WI38 (cell line): ENCODE results near the gene ANKRD13C.

Source experiments
- H3K4me3 ChIP-seq: 2 replicates; pipeline ENCODE4 v1.5.1; 2011; ENCODE audit warnings: low read depth, mild to moderate bottlenecking, control low read depth, low read length
- TF ChIP-seq, protein P1 (sequence below): IDR thresholded peaks from 2 replicates; pipeline ENCODE4 v1.5.1; 2012; ENCODE audit warnings: low read depth, mild to moderate bottlenecking, control low read depth, low read length

The ANKRD13C gene

DNA sequence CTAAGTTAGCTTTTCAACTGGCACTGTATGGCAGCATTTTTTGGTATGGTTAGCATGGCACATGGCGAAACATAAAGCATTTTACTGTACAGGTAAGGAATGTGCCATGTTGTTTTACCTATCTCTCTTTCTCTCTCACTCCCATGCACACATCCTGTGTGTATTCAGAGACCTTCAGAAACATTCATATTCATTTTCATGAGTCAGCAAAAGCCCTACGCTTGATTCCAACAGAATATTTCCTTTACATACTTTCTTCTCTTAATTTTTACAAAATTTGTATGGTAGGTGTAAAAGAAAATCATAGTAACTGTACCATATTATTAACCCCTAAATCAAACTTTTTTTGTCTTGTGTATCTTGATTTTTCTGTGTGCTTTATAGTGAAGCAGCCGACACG lies 123.0 kb downstream of the ANKRD13C start:
- TF ChIP-seq, protein P1, sequence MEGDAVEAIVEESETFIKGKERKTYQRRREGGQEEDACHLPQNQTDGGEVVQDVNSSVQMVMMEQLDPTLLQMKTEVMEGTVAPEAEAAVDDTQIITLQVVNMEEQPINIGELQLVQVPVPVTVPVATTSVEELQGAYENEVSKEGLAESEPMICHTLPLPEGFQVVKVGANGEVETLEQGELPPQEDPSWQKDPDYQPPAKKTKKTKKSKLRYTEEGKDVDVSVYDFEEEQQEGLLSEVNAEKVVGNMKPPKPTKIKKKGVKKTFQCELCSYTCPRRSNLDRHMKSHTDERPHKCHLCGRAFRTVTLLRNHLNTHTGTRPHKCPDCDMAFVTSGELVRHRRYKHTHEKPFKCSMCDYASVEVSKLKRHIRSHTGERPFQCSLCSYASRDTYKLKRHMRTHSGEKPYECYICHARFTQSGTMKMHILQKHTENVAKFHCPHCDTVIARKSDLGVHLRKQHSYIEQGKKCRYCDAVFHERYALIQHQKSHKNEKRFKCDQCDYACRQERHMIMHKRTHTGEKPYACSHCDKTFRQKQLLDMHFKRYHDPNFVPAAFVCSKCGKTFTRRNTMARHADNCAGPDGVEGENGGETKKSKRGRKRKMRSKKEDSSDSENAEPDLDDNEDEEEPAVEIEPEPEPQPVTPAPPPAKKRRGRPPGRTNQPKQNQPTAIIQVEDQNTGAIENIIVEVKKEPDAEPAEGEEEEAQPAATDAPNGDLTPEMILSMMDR, result no peak
- no peak overlapping the region for H3K4me3 ChIP-seq

DNA sequence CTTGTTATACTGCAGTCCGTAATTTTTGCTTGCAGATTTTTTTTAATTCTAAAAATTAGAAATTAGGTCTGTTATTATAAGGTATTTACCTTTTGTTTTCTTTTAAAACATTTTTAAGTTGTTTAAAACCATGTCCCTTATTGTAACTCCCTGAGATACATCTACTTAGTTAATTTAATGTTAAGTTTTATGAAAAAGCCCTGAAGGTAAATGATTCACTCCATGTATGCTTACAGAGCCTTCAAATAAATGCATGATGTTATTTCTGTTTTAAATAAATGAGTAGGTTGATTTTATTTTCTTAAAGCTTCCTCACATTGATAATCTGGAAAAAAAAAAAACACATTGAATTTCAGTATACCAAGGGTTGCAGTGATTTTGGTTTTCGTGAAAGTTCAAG lies 125.9 kb downstream of the ANKRD13C start:
- H3K4me3 ChIP-seq, result no peak overlapping the region
- TF ChIP-seq, protein P1, result no peak

DNA sequence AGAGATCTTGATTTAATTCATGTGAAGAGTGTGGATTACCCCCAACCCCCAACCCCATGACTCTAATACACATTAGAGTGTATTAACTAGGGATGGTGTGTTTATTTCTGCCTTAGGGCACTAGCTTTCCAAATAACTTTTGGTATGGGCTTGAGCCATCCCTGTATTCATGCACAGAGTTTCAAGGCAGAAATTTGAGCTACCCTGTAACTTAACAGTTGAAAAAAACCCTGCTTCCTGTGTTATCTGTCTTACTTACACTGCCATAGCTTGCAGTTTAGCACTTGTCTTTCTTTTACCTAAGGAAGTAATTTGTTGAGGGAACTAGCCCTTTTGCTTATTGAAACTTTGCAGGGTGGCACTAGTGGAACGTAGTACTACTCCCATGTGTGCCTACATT lies 127.1 kb downstream of the ANKRD13C start:
- TF ChIP-seq, protein P1, result no peak
- no peak overlapping the region for H3K4me3 ChIP-seq

DNA sequence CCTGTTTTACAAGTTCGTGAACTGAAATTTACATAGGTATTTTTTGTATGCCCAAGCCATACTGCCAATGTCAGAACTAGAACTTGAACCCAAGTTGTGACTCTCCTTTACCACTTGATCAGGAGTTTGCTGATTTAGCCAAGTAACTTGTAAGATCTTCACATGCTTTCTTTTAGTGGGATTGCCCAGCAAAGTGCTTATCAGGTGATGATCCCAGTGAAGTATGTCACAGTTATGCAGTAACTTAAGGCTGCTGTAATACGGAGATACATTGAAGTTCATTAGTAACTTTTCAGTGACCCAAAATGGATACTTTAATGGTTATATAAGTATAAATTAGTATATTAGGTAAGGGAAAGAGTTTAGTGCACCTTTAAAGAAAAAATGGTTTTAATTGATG lies 129.6 kb downstream of the ANKRD13C start:
- TF ChIP-seq, protein P1, result no peak

DNA sequence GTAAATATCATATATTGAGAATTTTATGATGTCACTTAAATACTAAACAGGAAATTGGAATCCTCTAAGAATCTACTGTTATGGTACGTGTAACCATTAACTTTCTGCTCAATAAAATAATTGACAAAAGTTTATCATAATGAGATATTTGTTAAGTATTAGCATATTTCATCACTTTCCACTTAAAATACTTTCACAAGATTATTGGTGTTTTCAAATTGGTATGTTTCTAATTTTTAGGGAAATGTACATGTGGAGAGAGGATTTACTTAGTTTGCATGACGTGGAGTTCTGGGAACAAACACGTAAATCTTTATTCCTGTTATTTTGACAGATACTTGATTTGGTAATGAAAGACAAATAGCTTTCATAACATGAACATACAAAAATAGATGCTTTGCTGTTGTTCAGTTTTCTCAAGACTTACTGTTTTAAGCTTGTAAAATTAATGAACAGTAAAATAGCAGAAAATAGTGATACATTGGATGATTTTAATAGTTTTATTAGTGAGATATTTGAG lies 131.7 kb downstream of the ANKRD13C start:
- H3K4me3 ChIP-seq, result peak overlapping the region; percentile 83
- TF ChIP-seq, protein P1, result no peak

More for the DNA sequence above, 129.6 kb downstream of the ANKRD13C start:
- H3K4me3 ChIP-seq, result no peak overlapping the region

DNA sequence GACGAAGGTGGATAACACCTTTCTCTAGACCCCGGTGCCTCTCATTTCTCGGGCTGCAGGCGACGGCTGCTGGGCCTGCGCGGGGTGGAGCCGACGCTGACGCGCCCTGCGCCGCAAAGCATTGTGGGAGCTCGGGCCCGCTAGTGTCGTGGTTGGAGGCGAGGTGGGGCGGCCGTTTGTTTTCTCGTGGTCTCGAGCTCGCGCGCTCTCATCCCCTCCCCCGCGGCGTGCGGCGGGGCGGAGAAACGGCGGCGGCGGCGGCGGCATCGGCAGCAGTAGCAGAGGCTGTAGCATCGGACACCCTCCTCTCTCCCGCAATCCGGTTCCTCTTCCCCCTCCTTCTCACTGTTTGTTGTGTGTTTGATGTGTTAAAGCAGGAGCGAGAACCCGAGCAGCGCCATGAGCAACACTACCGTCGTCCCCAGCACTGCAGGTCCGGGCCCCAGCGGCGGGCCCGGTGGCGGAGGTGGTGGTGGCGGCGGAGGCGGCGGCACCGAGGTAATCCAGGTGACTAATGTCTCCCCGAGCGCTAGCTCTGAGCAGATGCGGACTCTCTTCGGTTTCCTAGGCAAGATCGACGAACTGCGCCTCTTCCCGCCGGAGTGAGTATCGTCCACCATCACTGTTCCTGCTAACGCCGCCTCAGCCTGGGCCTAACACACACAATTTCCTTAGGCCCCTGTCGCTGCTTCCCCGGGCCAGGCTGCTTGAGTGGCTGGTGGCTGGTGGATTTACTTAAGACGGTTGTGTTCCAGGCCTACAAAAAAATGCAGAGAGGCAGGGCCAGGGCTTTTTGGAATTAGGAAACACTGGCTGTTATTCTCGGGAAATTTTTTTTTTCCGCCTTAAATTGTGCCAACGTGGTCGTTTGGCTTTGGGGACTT lies 133.0 kb downstream of the ANKRD13C start, which contains the start of gene SRSF11:
TSS of gene SRSF11 (plus strand) at position 143 of the 884 bp plus-strand sequence. CDS start at position 400, 257 bp downstream.
- peak within 1 kb of the TSS; percentile 83 for H3K4me3 ChIP-seq
- TF ChIP-seq, protein P1, result no peak

DNA sequence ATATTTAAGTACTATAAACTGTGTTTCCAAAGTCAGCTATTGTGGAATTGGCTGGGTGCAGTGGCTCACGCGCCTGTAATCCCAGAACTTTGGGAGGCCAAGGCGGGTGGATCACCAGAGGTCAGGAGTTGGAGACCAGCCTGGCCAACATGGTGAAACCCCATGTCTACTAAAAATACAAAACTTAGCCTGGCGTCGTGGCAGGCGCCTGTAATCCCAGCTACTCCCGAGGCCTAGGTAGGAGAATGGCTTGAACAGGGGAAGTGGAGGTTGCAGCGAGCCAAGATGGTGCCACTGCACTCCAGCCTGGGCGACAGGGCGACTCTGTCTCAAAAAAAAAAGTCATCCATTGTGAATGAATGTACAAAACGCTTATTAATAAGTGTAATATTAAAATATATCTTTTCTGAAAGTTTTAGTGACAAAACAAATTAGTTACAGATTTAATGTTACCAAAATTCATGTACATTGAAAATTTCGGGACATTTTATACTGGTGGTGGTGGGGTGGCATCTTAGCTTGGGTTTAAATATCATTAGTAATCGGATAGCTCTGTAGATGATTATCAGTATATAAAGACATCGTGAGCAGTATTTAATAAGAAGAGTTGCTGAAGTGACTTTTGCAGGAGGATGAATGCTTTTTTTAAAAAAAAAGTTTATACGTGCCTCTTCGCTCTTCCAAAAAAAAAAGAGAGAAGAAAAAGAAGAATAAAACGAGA lies 133.8 kb downstream of the ANKRD13C start:
- H3K4me3 ChIP-seq, result peak overlapping the region; percentile 83
- TF ChIP-seq, protein P1, result no peak
